Activated naive CD4-positive, alpha-beta T cell treated with anti-CD3 and anti-CD28 coated beads, Interleukin-2, amount 50 U/mL, for 72 hours (primary cell): ENCODE results near the gene FSIP1. TPM values are rescaled to one million over a fixed set of nuclear protein-coding genes. Genes with fewer than 3 reads are reported as not detected.
"Not testable (repeated sequence)": the region's sequence is repeated elsewhere in the genome, so short reads cannot be mapped to it uniquely, and the experiment has no call there.

Source experiments
- ATAC-seq, 2 donors: fragments of 150-1000 bp; cut with Tn5 transposase; 2 replicates each; pipeline ENCODE4 v1.10.0; 2021; ENCODE audit warnings: mild to moderate bottlenecking in 2 of 2, moderate library complexity in 2 of 2
- DNase-seq, 2 donors: peaks; one replicate each; pipeline ENCODE4 v3.0.0; 2021 to 2022; ENCODE audit warnings: low spot score in 2 of 2
- H3K27ac Mint-ChIP-seq, 2 donors: one replicate each; pipeline ENCODE4 v1.8.0; 2022; ENCODE audit warnings: mild to moderate bottlenecking in 2 of 2, mixed read lengths in 2 of 2
- H3K36me3 Mint-ChIP-seq, 2 donors: one replicate each; pipeline ENCODE4 v1.8.0; 2022; ENCODE audit warnings: mixed read lengths in 2 of 2
- H3K9me3 Mint-ChIP-seq, 2 donors: one replicate each; pipeline ENCODE4 v1.8.0; 2022; ENCODE audit warnings: mixed read lengths in 2 of 2
- total RNA-seq, 2 donors: library from RNA; stranded (reverse); gene quantifications; one replicate each; pipeline ENCODE4 v1.2.3, GENCODE V29; 2022

FSIP1 gene
- 1 to 10 TPM in 1 of 2 donors, under 1 TPM in 1; 0.18 to 1.1 TPM for total RNA-seq

- no peaks in the 10 kb centered on the region for H3K9me3 Mint-ChIP-seq
Measured at GRCh38 chr15:39782441-39783138, at the start of gene FSIP1. Gene FSIP1, minus strand, starts transcription at chr15:39782841. Its CDS starts 6,317 bp downstream, at chr15:39776524.

GRCh38 chr15:39830166-39830565 lies 47.5 kb upstream of the FSIP1 start:
- Mint-ChIP-seq H3K27ac (no peak overlapping the region), H3K36me3 (no peaks in the 10 kb centered on the region), H3K9me3 (no peaks in the 10 kb centered on the region)
- ATAC-seq: no peak
- DNase-seq: no peak

More at GRCh38 chr15:39782441-39783138, at the start of gene FSIP1:
- Mint-ChIP-seq H3K36me3 (peaks cover 0 to 12% of the 10 kb centered on the region in 2 donors), H3K27ac (peak within 1 kb of the TSS; percentile 29 to 84)
- ATAC-seq (peak; percentile 98 to 99), DNase-seq (peak; percentile 93 to 98)

GRCh38 chr15:39828374-39828931 lies 45.8 kb upstream of the FSIP1 start:
- DNase-seq (no peak), ATAC-seq (no peak)
- Mint-ChIP-seq H3K36me3 (no peaks in the 10 kb centered on the region), H3K9me3 (peaks cover 0 to 9% of the 10 kb centered on the region in 2 donors), H3K27ac (no peak overlapping the region)

- Mint-ChIP-seq H3K27ac (no peak overlapping the region), H3K9me3 (peaks cover 0 to 10% of the 10 kb centered on the region in 2 donors), H3K36me3 (no peaks in the 10 kb centered on the region)
- no peak for ATAC-seq
- DNase-seq: no peak
Measured at GRCh38 chr15:39826975-39827374, 44.3 kb upstream of the FSIP1 start.

GRCh38 chr15:39823634-39824033 lies 41.0 kb upstream of the FSIP1 start:
- H3K9me3 Mint-ChIP-seq: peaks cover 0 to 10% of the 10 kb centered on the region in 2 donors

GRCh38 chr15:39820050-39820602 lies 37.5 kb upstream of the FSIP1 start:
- DNase-seq: no peak
- ATAC-seq: no peak

More at GRCh38 chr15:39823634-39824033, 41.0 kb upstream of the FSIP1 start:
- no peaks in the 10 kb centered on the region for H3K36me3 Mint-ChIP-seq
- H3K27ac Mint-ChIP-seq: no peak overlapping the region
- ATAC-seq (no peak), DNase-seq (no peak)

GRCh38 chr15:39819533-39819932 lies 36.9 kb upstream of the FSIP1 start:
- no peak overlapping the region for H3K27ac Mint-ChIP-seq
- ATAC-seq (no peak), DNase-seq (no peak)
- peaks cover 0 to 10% of the 10 kb centered on the region in 2 donors for H3K9me3 Mint-ChIP-seq
- no peaks in the 10 kb centered on the region for H3K36me3 Mint-ChIP-seq

More at GRCh38 chr15:39820050-39820602, 37.5 kb upstream of the FSIP1 start:
- H3K9me3 Mint-ChIP-seq: peaks cover 0 to 10% of the 10 kb centered on the region in 2 donors
- H3K36me3 Mint-ChIP-seq: no peaks in the 10 kb centered on the region
- H3K27ac Mint-ChIP-seq: no peak overlapping the region

- no peak for DNase-seq
- no peak for ATAC-seq
Measured at GRCh38 chr15:39817892-39818291, 35.3 kb upstream of the FSIP1 start.

GRCh38 chr15:39814489-39814888 lies 31.8 kb upstream of the FSIP1 start:
- DNase-seq: no peak
- Mint-ChIP-seq H3K36me3 (no peaks in the 10 kb centered on the region), H3K27ac (no peak overlapping the region), H3K9me3 (no peaks in the 10 kb centered on the region)
- no peak for ATAC-seq

More at GRCh38 chr15:39817892-39818291, 35.3 kb upstream of the FSIP1 start:
- no peaks in the 10 kb centered on the region for H3K36me3 Mint-ChIP-seq
- no peak overlapping the region for H3K27ac Mint-ChIP-seq
- H3K9me3 Mint-ChIP-seq: no peaks in the 10 kb centered on the region

GRCh38 chr15:39812651-39813050 lies 30.0 kb upstream of the FSIP1 start:
- ATAC-seq, H3K27ac Mint-ChIP-seq, H3K9me3 Mint-ChIP-seq, DNase-seq, H3K36me3 Mint-ChIP-seq: not testable (repeated sequence)

- ATAC-seq: no peak
- no peak for DNase-seq
- Mint-ChIP-seq H3K36me3 (no peaks in the 10 kb centered on the region), H3K27ac (no peak overlapping the region), H3K9me3 (no peaks in the 10 kb centered on the region)
Measured at GRCh38 chr15:39808909-39809308, 26.3 kb upstream of the FSIP1 start.

- H3K9me3 Mint-ChIP-seq: no peaks in the 10 kb centered on the region
- no peak for DNase-seq
- no peaks in the 10 kb centered on the region for H3K36me3 Mint-ChIP-seq
- no peak overlapping the region for H3K27ac Mint-ChIP-seq
- no peak for ATAC-seq
Measured at GRCh38 chr15:39807791-39808190, 25.1 kb upstream of the FSIP1 start.

- ATAC-seq (no peak), DNase-seq (no peak)
- H3K36me3 Mint-ChIP-seq: no peaks in the 10 kb centered on the region
- no peak overlapping the region for H3K27ac Mint-ChIP-seq
- H3K9me3 Mint-ChIP-seq: no peaks in the 10 kb centered on the region
Measured at GRCh38 chr15:39804026-39804425, 21.4 kb upstream of the FSIP1 start.

- no peak for ATAC-seq
Measured at GRCh38 chr15:39803016-39803415, 20.4 kb upstream of the FSIP1 start.

GRCh38 chr15:39801641-39802309 lies 19.1 kb upstream of the FSIP1 start:
- no peak overlapping the region for H3K27ac Mint-ChIP-seq
- H3K9me3 Mint-ChIP-seq: no peaks in the 10 kb centered on the region
- DNase-seq (peak in 1 of 2 donors; percentile 13), ATAC-seq (peak in 1 of 2 donors; percentile 57)
- no peaks in the 10 kb centered on the region for H3K36me3 Mint-ChIP-seq

More at GRCh38 chr15:39803016-39803415, 20.4 kb upstream of the FSIP1 start:
- no peak for DNase-seq
- Mint-ChIP-seq H3K27ac (no peak overlapping the region), H3K36me3 (no peaks in the 10 kb centered on the region), H3K9me3 (no peaks in the 10 kb centered on the region)

GRCh38 chr15:39799552-39800011 lies 16.9 kb upstream of the FSIP1 start:
- ATAC-seq: no peak
- no peaks in the 10 kb centered on the region for H3K36me3 Mint-ChIP-seq
- no peaks in the 10 kb centered on the region for H3K9me3 Mint-ChIP-seq
- no peak for DNase-seq
- H3K27ac Mint-ChIP-seq: no peak overlapping the region

- H3K36me3 Mint-ChIP-seq: no peaks in the 10 kb centered on the region
- no peak overlapping the region for H3K27ac Mint-ChIP-seq
- DNase-seq (no peak), ATAC-seq (no peak)
- H3K9me3 Mint-ChIP-seq: no peaks in the 10 kb centered on the region
Measured at GRCh38 chr15:39798382-39798781, 15.7 kb upstream of the FSIP1 start.
